Measurements from ENCODE around the gene USP3. TPM values are rescaled to one million over a fixed set of nuclear protein-coding genes. Genes with fewer than 3 reads are reported as not detected.

Gene USP3
- total and polyA plus RNA-seq, 9 of the 15 experiments (the other 6 are each of a cell fraction or from before 2014, with no cell fraction given), result 17.3 to 54.3 (median 34.8) TPM

DNA sequence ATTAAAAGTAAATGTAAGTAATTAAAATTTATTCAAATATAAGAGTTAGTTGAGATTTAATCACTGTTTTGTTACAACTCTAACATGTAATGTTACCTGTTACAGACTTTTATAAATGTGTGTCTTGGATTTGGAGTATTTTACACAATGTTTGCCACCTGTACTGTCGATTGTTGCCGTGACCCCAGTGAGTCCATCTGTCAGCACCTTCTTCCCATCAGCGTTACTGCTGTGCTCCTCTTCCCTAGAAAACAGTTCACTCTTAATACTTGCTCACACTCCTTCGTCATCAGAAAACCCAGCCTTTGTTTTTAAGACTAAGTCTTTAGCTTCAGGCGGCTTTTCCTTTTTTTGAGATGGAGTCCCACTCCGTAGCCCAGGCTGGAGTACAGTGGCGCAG lies 52.3 kb downstream of the USP3 start:
- Histone ChIP-seq H2AFZ (ENCODE audit: low read depth, low read length) (no peak overlapping the region), H4K20me1 (replicated peaks; ENCODE audit: control insufficient read depth, insufficient read depth, low read length) (no peaks in the 10 kb centered on the region), H3K36me3 (ENCODE audit: control insufficient read depth, insufficient read depth, low read length) (peaks cover 62% of the 10 kb centered on the region; the same call in 2 of the 3 replicates), H3K4me3 (no peak overlapping the region), H3K9ac (ENCODE audit: insufficient read depth in 1 of 2, low read depth in 2 of 2, low read length in 2 of 2) (no peak overlapping the region), H3K4me1 (replicated peaks in 1 of 2; ENCODE audit: control insufficient read depth in 2 of 2, insufficient read depth in 2 of 2, low read length in 2 of 2) (no peaks in the 10 kb centered on the region), H3K27ac (ENCODE audit: extremely low read depth, low read depth, low read length) (no peak overlapping the region), H3K4me2 (ENCODE audit: insufficient read depth, low read length) (no peak overlapping the region), H3K27me3 (ENCODE audit: control insufficient read depth in 2 of 2, insufficient read depth in 2 of 2, low read length in 2 of 2) (no peaks in the 10 kb centered on the region), H3K9me3 (replicated peaks; ENCODE audit: control insufficient read depth, insufficient read depth, low read depth, low read length) (no peaks in the 10 kb centered on the region), H3K79me2 (ENCODE audit: control insufficient read depth, insufficient read depth, low read length) (peaks cover 5% of the 10 kb centered on the region; the same call in 1 of the 3 replicates), H3K9me1 (ENCODE audit: control insufficient read depth, insufficient read depth, low read length) (no peaks in the 10 kb centered on the region)
- TF ChIP-seq ATF4 (CRISPR knock-in tag; IDR thresholded peaks at IDR 0.05), result no peak
- TF ChIP-seq TFAM (CRISPR knock-in tag; conservative IDR thresholded peaks at IDR 0.05), result no peak
- TF ChIP-seq PTRF (tag; IDR thresholded peaks at IDR 0.05), result no peak
- no peak for TF ChIP-seq NONO (IDR thresholded peaks at IDR 0.05; ENCODE audit: low read depth in 2 of 2, low read length in 1 of 2)
- no peak for TF ChIP-seq SOX6 (IDR thresholded peaks at IDR 0.05)
- no peak for TF ChIP-seq ZNF41 (CRISPR knock-in tag; conservative IDR thresholded peaks at IDR 0.05)
- no peak for TF ChIP-seq TGIF2 (CRISPR knock-in tag; IDR thresholded peaks at IDR 0.05)
- no peak for TF ChIP-seq THRA (IDR thresholded peaks at IDR 0.05)
- TF ChIP-seq E4F1 (CRISPR knock-in tag; IDR thresholded peaks at IDR 0.05; ENCODE audit: borderline replicate concordance), result no peak
- TF ChIP-seq ZNF398 (CRISPR knock-in tag; IDR thresholded peaks at IDR 0.05), result no peak
- no peak for TF ChIP-seq HDAC1 (IDR thresholded peaks at IDR 0.05)
- no peak for TF ChIP-seq SP1 (CRISPR knock-in tag; IDR thresholded peaks at IDR 0.05)
- no peak for TF ChIP-seq KAT8 (IDR thresholded peaks at IDR 0.05; ENCODE audit: low read depth)
- no peak for TF ChIP-seq ZNF589 (CRISPR knock-in tag; IDR thresholded peaks at IDR 0.05; ENCODE audit: low read depth)
- no peak for TF ChIP-seq ZNF239 (CRISPR knock-in tag; IDR thresholded peaks at IDR 0.05)
- TF ChIP-seq PTTG1 (tag; IDR thresholded peaks at IDR 0.05; ENCODE audit: low read depth), result no peak
- no peak for FAIRE-seq
- no peak for ATAC-seq
- in situ Hi-C loops (cut with MboI) (no loop called here), intact Hi-C loops (cut with micrococcal nuclease) (loop anchor here (5.0 kb wide), 1 partner anchor 49 kb away; no protein-coding TSS in a partner anchor)
- CTCF ChIA-PET (ENCODE audit: low intra/inter-chr PET ratio), result no interaction called here
- DNase-seq (ENCODE audit: extremely low read depth in 1 of 4, low spot score in 3 of 4), result no peak
- WGBS (ENCODE audit: insufficient coverage, low coverage, missing lambda C conversion rate), result 94% methylated on average over 7 of the region's 7 CpGs
- POLR2A ChIA-PET, result interaction anchor here (0.8 to 1.0 kb wide), 3 partner anchors 8 to 15 kb away, joined by 3 to 7 read pairs (median 4); no protein-coding TSS in a partner anchor
- no TSS peak for BruUV-seq (replicated peaks)

Data from K562 (cell line).